SK-N-SH (cell line): ENCODE data around the gene SEC16B. TPM values are rescaled to one million over a fixed set of nuclear protein-coding genes. Genes with fewer than 3 reads are reported as not detected.

Experiments
- CTCF ChIA-PET: fragments of 300-600, 350-600 bp; formaldehyde crosslinking; extraction: SDS; loops from one replicate; lab custom pipeline; 2021; lab: Yijun Ruan, JAX
- POLR2A ChIA-PET: fragments of 350-600 bp; sonication (Branson Sonifier 250); formaldehyde crosslinking; extraction: SDS; loops from one replicate; lab custom pipeline; 2020; ENCODE audit warnings: antibody characterized with exemption, inconsistent platforms; lab: Yijun Ruan, JAX
- DNase-seq: peaks from one replicate; pipeline ENCODE4 v3.0.0; 2012
- H2AFZ ChIP-seq: fragments of 200-600 bp; sonication (generic); 2 replicates; pipeline ENCODE4 v1.8.1; 2016; ENCODE audit warnings: antibody characterized with exemption, mild to moderate bottlenecking, low read depth
- H3F3A ChIP-seq: fragments of 200-600 bp; sonication (generic); replicated peaks from 2 replicates; pipeline ENCODE3; 2016; ENCODE audit warnings: antibody characterized with exemption, mild to moderate bottlenecking; ENCODE audit not compliant: insufficient read depth
- H3K27ac ChIP-seq, 2 experiments: fragments of 200-500 bp in 1 of 2; fragments of 200-600 bp in 1 of 2; sonication (Bioruptor generic) in 1 of 2; sonication (generic), shearing (Covaris generic) in 1 of 2; 2 replicates each; pipeline versions ENCODE4 v1.5.1 to v1.6.1; 2014 to 2016; ENCODE audit warnings: low read depth in 2 of 2, inconsistent platforms in 1 of 2, low read length in 1 of 2, mild to moderate bottlenecking in 1 of 2, mixed read lengths in 1 of 2
- H3K27me3 ChIP-seq: fragments of 200-600 bp; sonication (generic), shearing (Covaris generic); 2 replicates; pipeline ENCODE4 v1.6.1; 2016; ENCODE audit warnings: mixed run types; ENCODE audit not compliant: insufficient read depth
- H3K36me3 ChIP-seq, 2 experiments: fragments of 200-500 bp in 1 of 2; fragments of 200-600 bp in 1 of 2; sonication (Bioruptor generic) in 1 of 2; sonication (generic) in 1 of 2; replicated peaks in 1 of 2; 2 replicates each; pipeline versions ENCODE3 to v1.5.1; 2014 to 2016; ENCODE audit warnings: low read length in 1 of 2, mild to moderate bottlenecking in 1 of 2; ENCODE audit not compliant: insufficient read depth in 2 of 2, control insufficient read depth in 1 of 2
- H3K4me1 ChIP-seq, 2 experiments: fragments of 200-500 bp in 1 of 2; fragments of 200-600 bp in 1 of 2; sonication (Bioruptor generic) in 1 of 2; sonication (generic), shearing (Covaris generic) in 1 of 2; 2 replicates each; pipeline versions ENCODE4 v1.5.1 to v1.6.1; 2014 to 2016; ENCODE audit warnings: low read depth in 1 of 2, low read length in 1 of 2, mixed run types in 1 of 2; ENCODE audit not compliant: insufficient read depth in 2 of 2, control insufficient read depth in 1 of 2
- H3K4me2 ChIP-seq: fragments of 200-600 bp; sonication (generic), shearing (Covaris generic); 2 replicates; pipeline ENCODE4 v1.6.1; 2017; ENCODE audit warnings: mixed run types
- H3K4me3 ChIP-seq, 2 experiments: fragments of 200-500 bp in 1 of 2; fragments of 200-600 bp in 1 of 2; sonication (Bioruptor generic) in 1 of 2; sonication (generic), shearing (Covaris generic) in 1 of 2; 2 replicates each; pipeline versions ENCODE4 v1.5.1 to v1.8.1; 2014 to 2016; ENCODE audit warnings: low read depth in 2 of 2, inconsistent platforms in 1 of 2, low read length in 1 of 2, mild to moderate bottlenecking in 1 of 2, mixed read lengths in 1 of 2, moderate library complexity in 1 of 2
- H3K79me2 ChIP-seq: fragments of 200-600 bp; sonication (generic); 2 replicates; pipeline ENCODE4 v1.8.1; 2017; ENCODE audit warnings: mild to moderate bottlenecking; ENCODE audit not compliant: insufficient read depth
- H3K9ac ChIP-seq: fragments of 200-600 bp; sonication (generic); 2 replicates; pipeline ENCODE4 v1.6.1; 2017; ENCODE audit warnings: mixed run types
- H3K9me2 ChIP-seq: fragments of 200-600 bp; sonication (generic); 2 replicates; pipeline ENCODE4 v1.6.1; 2017; ENCODE audit warnings: mixed run types
- H3K9me3 ChIP-seq: fragments of 200-600 bp; sonication (generic); 2 replicates; pipeline ENCODE4 v1.6.1; 2017; ENCODE audit warnings: mixed run types, mild to moderate bottlenecking, moderate library complexity
- H4K20me1 ChIP-seq: fragments of 200-600 bp; sonication (generic); 2 replicates; pipeline ENCODE4 v1.6.1; 2017; ENCODE audit warnings: mild to moderate bottlenecking, mixed run types; ENCODE audit not compliant: insufficient read depth
- EP300 ChIP-seq, 2 experiments: IDR thresholded peaks; 2 replicates each; pipeline versions ENCODE4 v1.4.0 to v1.6.1; 2012; ENCODE audit warnings: borderline replicate concordance in 1 of 2, low read depth in 1 of 2, low read length in 1 of 2
- FOSL2 ChIP-seq: IDR thresholded peaks from 2 replicates; pipeline ENCODE4 v1.4.0; 2012; ENCODE audit warnings: low read depth, mild to moderate bottlenecking, moderate library complexity, borderline replicate concordance
- JUND ChIP-seq: IDR thresholded peaks from 2 replicates; pipeline ENCODE4 v1.4.0; 2012
- MXI1 ChIP-seq: IDR thresholded peaks from 2 replicates; pipeline ENCODE4 v1.6.1; 2012; ENCODE audit warnings: mild to moderate bottlenecking, low read depth, low read length, improper control_type of control experiment
- POLR2AphosphoS5 ChIP-seq: IDR thresholded peaks from 2 replicates; pipeline ENCODE4 v1.6.1; 2012; ENCODE audit warnings: low read depth, low read length
- RCOR1 ChIP-seq: fragments of 150-350 bp; IDR thresholded peaks from 2 replicates; pipeline ENCODE4 v1.6.1; 2017; ENCODE audit warnings: antibody characterized with exemption, low read length
- RFX5 ChIP-seq: IDR thresholded peaks from 2 replicates; pipeline ENCODE4 v1.6.1; 2012; ENCODE audit warnings: mild to moderate bottlenecking, improper control_type of control experiment, low read length
- RXRA ChIP-seq: IDR thresholded peaks from 2 replicates; pipeline ENCODE4 v1.4.0; 2012; ENCODE audit warnings: low read depth, mild to moderate bottlenecking, borderline replicate concordance
- SIN3A ChIP-seq: IDR thresholded peaks from 2 replicates; pipeline ENCODE4 v1.6.1; 2012; ENCODE audit warnings: low read depth, mild to moderate bottlenecking, low read length, moderate library complexity, borderline replicate concordance
- SMC3 ChIP-seq: IDR thresholded peaks from 2 replicates; pipeline ENCODE4 v1.6.1; 2012; ENCODE audit warnings: low read depth, low read length, improper control_type of control experiment
- WGBS: methylation state at CpG from one replicate; pipeline ENCODE4 v1.1.6; 2017; ENCODE audit warnings: low lambda C conversion rate; 5-methylcytosine and 5-hydroxymethylcytosine counted together
- polyA plus RNA-seq, 3 experiments: library from polyadenylated mRNA; depleted of rRNA; stranded (reverse); fragments of >200 nt; gene quantifications; 2 replicates each; pipeline ENCODE4 v1.2.3, GENCODE V29; 2012
- TF ChIP-seq, protein P1 (sequence below): IDR thresholded peaks from 2 replicates; pipeline ENCODE4 v1.4.0; 2012; ENCODE audit warnings: low read depth

Gene SEC16B
- polyA plus RNA-seq, 1 of the 3 experiments (the other 2 are of a cell fraction) = 0.31 TPM

DNA sequence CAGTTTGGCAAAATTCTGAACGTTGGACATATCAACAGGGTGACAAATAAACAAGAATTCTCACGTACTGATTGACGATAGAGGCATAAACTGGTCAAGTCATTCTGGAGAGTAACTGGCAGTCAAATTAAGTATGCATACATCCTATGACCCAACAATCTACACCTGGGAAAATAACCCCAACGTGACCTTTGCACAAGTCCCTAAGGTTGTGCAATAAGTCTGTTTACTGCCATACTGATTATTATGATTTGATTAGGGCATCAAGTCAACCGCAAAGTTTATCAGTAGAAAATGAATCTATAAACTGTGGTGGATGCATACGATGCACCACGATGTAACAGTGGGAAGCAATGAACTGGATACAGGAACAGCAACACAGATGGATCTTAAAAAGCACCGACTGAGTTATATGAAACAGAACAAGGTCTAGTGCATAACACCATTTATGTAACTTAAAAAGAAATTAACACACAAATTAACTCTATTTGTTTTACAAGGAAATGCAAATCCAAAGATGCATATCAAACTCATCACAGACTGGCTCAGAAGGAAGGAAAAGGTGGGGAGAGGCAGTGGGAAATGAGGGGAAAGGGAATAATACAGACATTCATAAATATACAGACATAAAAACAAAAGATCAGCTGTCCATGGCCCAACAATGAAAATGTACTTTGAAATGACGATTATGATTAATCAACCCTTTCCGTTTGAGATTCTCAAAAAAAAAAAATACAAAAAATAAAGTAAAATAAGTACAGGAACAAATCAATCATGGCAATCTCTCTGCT is 41.0 kb upstream of the SEC16B start:
- POLR2A ChIA-PET = no interaction called here

DNA sequence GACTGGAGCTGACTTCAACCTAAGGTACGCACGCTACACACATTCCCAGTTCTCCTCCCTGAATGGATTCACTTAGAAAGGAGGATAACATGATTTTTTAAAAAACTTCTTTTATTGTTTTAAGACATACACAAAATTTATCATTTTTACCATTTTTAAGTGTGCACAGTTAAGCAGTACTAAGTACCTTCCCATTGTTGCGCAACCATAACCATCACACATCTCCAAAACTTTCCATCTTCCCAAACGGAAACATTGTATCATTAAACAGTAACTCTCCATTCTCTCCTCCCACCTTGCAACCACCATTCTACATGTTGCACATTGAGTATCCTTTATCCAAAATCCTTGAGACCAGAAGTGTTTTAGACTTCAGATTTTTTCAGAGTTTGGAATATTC is 36.2 kb upstream of the SEC16B start:
- H3K27ac ChIP-seq = no peak overlapping the region
- H3K9me2 ChIP-seq = no peaks in the 10 kb centered on the region
- TF ChIP-seq RFX5 = no peak
- TF ChIP-seq, all 33 proteins: peak for 0
- POLR2A ChIA-PET = no interaction called here
- WGBS = 89% methylated on average over 4 of the region's 4 CpGs
- Histone ChIP-seq H3K4me2 (no peak overlapping the region), H4K20me1 (no peaks in the 10 kb centered on the region), H3K79me2 (no peaks in the 10 kb centered on the region), H3K4me3 (no peak overlapping the region), H3K36me3 (no peaks in the 10 kb centered on the region), H3F3A (peaks cover 7% of the 10 kb centered on the region), H3K9ac (no peak overlapping the region), H3K4me1 (no peaks in the 10 kb centered on the region), H2AFZ (no peak overlapping the region), H3K27me3 (no peaks in the 10 kb centered on the region), H3K9me3 (no peaks in the 10 kb centered on the region)
- CTCF ChIA-PET = no interaction called here
- DNase-seq = no peak

More for the DNA sequence above, 41.0 kb upstream of the SEC16B start:
- CTCF ChIA-PET = interaction anchor here (1.2 kb wide), 1 partner anchor 13 kb away, joined by 3 read pairs; no protein-coding TSS in a partner anchor
- DNase-seq = no peak
- Histone ChIP-seq H4K20me1 (no peaks in the 10 kb centered on the region), H3K9me2 (no peaks in the 10 kb centered on the region), H3K27ac (no peak overlapping the region), H3K79me2 (no peaks in the 10 kb centered on the region), H3K9ac (no peak overlapping the region), H3K4me3 (no peak overlapping the region)
- 66% methylated on average over 10 of the region's 10 CpGs for WGBS
- TF ChIP-seq MXI1 (no peak), RXRA (no peak), SMC3 (no peak), SIN3A (no peak), EP300 (IDR thresholded peaks at IDR 0.05; ENCODE audit: borderline replicate concordance in 1 of 2, low read depth in 1 of 2, low read length in 1 of 2) (no peak)
- TF ChIP-seq, protein P1, sequence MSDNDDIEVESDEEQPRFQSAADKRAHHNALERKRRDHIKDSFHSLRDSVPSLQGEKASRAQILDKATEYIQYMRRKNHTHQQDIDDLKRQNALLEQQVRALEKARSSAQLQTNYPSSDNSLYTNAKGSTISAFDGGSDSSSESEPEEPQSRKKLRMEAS = no peak
- TF ChIP-seq, all 33 proteins: peak for 0
- peaks cover 4% of the 10 kb centered on the region for H3F3A ChIP-seq
- H3K36me3 ChIP-seq = no peaks in the 10 kb centered on the region
- no peak overlapping the region for H3K4me2 ChIP-seq
- no peaks in the 10 kb centered on the region for H3K9me3 ChIP-seq
- H2AFZ ChIP-seq = no peak overlapping the region
- H3K27me3 ChIP-seq = no peaks in the 10 kb centered on the region
- no peaks in the 10 kb centered on the region for H3K4me1 ChIP-seq

DNA sequence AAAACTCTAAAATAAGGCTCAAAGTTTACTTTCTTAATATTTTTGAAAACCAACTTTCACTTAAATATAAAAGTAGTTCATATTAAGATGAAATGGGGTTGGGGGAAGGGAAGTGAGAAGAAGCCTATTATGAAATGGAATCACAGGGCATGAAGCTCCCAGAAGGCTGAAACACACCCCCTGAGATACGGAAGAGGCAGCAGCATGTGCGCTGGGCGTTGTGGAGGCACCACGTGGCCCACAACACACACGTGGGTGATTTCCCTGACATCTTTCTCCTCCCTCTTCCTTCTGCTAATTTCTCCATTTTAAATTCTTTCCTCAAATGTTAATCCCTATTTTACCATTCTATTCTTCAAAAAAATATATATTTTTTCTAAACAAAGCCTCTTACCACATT is 35.6 kb upstream of the SEC16B start:
- Histone ChIP-seq H3K27ac (no peak overlapping the region), H3K79me2 (no peaks in the 10 kb centered on the region), H3K27me3 (no peaks in the 10 kb centered on the region), H3K9ac (no peak overlapping the region), H3K4me3 (no peak overlapping the region), H2AFZ (no peak overlapping the region; the same call in 1 of the 2 replicates)
- DNase-seq = no peak
- TF ChIP-seq SMC3 = no peak
- no peak for TF ChIP-seq POLR2AphosphoS5
- no peak for TF ChIP-seq JUND
- TF ChIP-seq FOSL2 = no peak
- TF ChIP-seq RXRA = no peak
- TF ChIP-seq MXI1 = no peak
- TF ChIP-seq, protein P1 = no peak
- TF ChIP-seq RCOR1 = no peak
- TF ChIP-seq, all 33 proteins: peak for 0
- H3F3A ChIP-seq = peaks cover 7% of the 10 kb centered on the region
- ChIA-PET POLR2A (no interaction called here), CTCF (no interaction called here)
- H3K9me2 ChIP-seq = no peaks in the 10 kb centered on the region
- 54% methylated on average over 5 of the region's 5 CpGs for WGBS
- H3K4me2 ChIP-seq = no peak overlapping the region
- H3K36me3 ChIP-seq = no peaks in the 10 kb centered on the region
- no peaks in the 10 kb centered on the region for H3K9me3 ChIP-seq
- no peaks in the 10 kb centered on the region for H3K4me1 ChIP-seq
- no peaks in the 10 kb centered on the region for H4K20me1 ChIP-seq
